Hypothalamus (tissue), 51 donors: ENCODE results near the gene FAM170B.
A peak's percentile ranks its signal among the peaks of the same experiment; 100 is the strongest.

Experiments used
- DNase-seq, 51 donors: peaks; one replicate each; lab custom pipeline; 2025; lab: John Stamatoyannopoulos, UW

FAM170B gene

DNA sequence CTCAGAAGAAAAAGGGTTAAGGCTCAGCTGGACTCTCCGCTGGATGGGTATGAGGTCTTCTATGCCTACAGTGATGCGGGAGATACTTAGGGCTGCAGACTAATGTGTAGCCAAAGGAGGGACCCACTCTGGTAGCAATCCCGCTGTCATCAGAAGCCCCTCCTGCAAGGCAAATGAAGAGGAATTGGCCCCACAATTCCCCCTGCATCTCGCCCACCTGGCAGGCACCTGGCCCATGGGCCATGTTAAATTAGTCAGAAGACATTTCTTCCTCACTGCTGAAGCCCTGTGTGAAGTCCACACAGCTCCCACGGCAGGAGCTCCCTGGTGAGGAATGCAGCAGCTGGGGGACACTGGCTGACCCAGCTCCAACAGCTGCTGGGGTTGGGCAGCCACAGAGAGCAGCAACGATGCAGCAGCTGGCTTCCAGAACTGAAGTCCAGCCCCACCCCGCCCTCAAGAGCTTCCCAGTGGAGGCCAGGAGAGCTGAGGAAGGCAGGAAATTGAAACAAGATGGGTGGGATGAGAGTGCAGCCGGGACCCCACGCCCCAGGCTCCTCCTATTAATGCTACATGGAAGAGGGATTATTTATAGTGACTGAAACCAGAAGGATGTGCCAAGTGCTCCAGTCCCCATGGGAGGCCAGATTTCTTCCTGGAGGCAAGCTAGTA, 24.0 kb downstream of the FAM170B start:
- DNase-seq, result peak in 5 of 51 donors; percentile 17 to 32 (median 30)

- no peak for DNase-seq
These were observed 25.2 kb downstream of the FAM170B start for GRCh38 chr10:49108656-49109055.

GRCh38 chr10:49107887-49108267, 25.9 kb downstream of the FAM170B start:
- DNase-seq, result no peak

DNA sequence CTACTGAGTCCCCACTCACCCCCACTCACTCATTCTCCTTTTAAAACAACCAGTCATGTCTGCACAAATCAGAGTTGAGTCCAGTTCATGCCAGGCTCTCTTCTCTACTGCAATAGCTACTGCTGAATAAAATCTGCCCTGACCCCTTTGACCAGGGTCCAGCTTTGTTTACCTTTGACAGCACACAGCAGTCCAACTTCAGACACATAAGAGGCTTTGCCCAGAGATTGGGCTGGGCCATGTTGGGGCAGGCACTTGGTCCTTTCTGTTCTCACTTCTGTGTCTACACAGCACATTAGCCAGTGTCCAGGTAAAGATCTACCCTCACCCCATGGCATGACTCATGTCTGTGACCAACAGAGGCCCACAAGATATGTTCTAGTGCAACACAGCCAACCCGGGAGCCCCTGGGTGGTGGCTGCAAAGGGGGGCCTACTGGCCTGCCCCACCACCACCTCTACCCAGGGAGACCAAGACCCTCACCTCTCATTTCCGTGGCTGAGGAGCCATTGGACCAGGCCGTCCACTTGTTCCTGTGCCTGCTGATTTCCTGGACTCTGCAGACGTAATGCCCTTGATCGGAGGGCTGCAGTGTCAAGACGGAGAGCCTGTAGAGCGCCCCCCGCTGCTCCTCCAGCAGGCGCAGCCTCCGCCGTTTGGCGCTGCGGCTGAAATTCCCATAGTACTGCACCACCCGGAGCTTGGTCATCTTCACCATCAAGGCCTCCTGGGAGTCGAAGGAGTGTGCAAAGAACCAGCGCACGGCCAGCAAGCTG, 26.5 kb downstream of the FAM170B start:
- no peak for DNase-seq

- peak in 24 of 51 donors; percentile 8 to 61 (median 40) for DNase-seq
These were observed 27.4 kb downstream of the FAM170B start for GRCh38 chr10:49106451-49106850.

GRCh38 chr10:49105076-49105475, 28.7 kb downstream of the FAM170B start:
- DNase-seq, result no peak

DNA sequence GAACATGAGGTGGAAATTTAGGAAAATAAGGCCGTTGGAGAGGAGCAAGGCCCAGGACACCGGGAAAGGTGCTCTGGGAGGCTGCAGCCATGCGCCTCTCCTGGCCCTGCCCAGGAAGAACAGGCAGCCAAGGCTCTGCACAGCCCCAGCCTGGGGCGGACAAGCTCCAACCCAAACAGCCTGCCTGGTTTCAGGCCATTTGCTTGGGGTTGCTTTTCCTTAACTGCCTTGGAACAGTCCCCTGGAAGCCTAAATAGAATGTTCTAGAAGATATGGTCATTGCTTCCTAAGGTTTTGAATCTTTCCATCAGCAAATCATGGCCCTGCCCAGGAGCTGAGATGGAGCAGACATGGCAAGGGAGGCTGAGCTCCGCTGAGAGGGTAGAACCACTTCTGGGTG, 29.5 kb downstream of the FAM170B start:
- DNase-seq, result no peak

DNA sequence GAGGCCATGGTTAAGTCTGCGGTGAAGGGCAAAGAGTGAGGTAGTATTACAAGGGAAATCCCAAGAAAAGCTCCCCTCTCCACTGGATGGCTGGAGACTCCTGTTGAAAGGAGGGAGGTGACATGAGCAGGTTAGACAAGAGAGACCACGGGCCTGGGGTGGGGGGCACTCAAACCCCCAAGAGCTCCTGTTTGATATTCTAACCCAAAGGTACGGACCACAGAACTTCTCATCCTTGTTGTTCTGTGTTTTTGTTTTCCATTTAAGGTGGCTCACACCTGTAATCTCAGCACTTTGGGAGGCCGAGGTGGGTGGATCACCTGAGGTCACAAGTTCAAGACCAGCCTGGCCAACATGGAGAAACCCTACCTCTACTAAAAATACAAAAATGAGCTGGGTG, 30.1 kb downstream of the FAM170B start:
- no peak for DNase-seq

DNA sequence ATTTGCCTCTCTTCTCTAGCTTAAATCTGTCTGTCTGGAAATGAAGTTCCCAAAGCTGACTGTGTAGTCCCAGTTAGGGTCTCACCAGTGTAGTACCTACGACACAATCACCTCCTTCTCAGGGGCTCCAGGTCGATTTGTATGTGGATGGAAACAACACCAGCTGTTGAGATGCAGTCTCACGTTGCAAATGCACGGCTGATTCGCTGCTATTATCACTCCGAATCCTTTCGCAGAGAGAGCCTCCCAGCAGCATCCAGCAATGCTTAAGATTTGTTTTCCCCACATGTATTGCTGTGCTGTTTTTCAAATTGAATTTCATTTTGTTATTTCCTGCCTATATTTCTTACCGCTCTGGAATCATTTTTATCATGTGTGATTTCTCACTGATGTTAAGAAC, 34.8 kb downstream of the FAM170B start:
- DNase-seq, result no peak

DNA sequence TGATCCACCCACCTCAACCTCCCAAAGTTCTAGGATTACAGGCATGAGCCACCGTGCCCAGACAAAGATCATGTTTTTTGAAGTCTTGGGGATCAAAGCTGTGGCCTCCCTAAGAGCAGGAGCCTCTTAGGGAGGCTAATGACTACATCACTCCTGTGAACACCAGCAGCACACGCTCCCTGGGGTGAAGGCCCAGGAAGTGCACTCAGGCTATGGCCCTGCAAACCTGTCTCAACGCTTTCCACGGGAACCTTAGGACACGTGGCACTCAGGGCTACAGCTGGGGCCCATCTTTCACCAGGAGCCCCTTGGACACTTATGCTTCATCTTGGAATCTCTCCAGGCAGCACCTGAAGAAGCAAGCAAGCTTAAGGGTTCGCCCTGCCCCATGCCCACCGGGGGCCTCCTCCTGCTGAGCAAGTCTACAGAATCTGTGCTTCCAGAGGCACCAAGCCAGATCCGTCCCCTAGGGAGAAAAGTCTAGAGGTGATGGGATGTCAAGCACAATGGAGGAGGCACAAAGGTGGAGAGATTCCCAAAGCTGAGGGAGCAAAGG, 36.9 kb downstream of the FAM170B start:
- no peak for DNase-seq

DNA sequence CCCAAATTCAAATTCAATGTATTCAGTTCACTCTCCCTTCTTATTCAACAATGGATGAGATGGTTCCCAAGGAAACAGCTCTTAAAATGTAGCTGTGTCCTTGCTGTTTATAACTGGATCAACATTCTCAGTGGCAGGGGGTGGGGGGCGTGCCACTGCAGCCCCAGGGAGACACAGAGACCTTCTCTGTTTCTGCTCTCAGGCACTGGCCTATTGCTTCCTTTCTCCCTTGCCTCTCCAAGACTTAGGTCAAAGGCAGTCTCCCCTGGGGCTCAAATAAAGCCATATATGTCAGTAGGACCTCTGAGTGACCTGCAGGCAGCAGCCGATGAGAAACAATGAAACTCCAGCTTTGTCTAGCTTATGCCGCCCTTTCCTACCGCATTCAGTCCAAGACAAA, 39.2 kb downstream of the FAM170B start:
- DNase-seq, result no peak

GRCh38 chr10:49093922-49094321, 39.9 kb downstream of the FAM170B start:
- no peak for DNase-seq

DNA sequence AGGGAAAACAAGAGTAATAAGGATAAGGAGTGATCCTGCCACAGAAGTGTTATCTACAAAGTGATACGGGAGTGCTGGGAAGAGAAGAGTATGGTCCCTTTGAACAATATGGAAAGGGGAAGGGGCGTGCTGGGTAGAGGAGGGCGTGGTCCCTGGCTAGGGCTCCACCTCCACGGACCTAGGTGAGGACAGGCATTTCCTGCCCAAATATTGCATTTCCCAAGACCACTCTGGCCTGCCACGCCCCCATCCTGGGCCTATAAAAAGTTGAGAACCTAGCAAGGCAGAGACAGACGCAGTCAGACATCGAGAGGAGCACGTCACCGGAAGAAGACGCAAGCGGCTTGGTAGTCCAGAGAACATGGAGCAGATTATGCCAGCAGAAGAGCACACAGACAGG, 41.3 kb downstream of the FAM170B start:
- DNase-seq, result no peak

DNA sequence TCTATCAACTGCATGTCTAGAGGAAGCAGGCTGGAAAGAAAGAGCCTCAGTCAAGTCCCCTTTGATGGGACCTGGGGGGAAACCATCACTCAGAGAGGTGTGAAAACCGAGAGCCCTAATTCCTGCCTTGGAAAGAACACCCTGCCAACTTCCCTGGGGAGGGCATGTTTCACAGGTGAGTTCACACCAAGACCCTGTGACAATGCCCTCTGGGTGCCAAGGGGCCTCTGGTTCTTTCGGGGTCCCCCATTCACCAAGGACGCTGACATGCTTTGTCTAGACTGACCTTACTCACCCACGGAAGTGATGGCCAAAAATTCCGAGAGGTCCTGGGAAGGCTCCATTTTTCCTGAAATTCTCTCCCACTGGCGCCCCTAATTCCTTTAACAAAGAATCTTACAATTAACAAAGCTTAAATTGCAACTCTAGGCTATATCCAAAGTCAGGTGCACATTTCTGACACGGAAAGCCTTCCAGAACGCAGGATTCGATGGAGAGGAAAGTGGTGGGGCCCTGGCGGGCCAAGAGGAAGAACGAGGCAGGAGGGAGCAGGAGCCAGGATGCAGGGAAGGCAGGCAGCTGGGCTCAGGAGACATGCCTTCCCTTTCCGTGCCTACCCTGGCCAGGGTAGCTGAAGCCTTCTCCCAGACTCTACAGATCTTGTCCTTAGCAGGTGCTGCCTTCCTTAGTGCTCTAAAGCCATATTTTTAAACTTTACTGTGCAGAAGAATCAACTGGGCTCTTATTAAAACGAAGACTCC, 42.2 kb downstream of the FAM170B start:
- DNase-seq, result no peak

GRCh38 chr10:49090696-49091380, 43.0 kb downstream of the FAM170B start:
- no peak for DNase-seq

DNA sequence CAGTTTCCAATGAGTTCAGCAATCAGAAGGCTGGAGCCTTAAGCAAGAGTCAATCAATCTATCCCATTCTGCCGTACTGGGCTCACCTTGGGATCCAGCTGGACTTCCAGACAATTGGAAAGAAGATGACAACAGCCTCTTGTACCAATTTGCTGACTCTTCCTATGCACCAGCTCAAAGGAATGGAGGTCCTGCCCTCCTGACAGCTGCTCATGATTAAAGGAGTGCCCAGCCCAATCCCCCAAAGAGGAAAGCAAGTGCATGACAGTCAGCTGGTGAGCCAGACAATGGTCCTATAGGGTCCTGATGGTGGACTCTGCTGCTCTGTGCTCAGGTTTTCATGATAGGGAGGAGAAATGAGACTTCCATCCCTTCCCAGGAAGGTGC, 43.6 kb downstream of the FAM170B start:
- DNase-seq, result no peak

- no peak for DNase-seq
These were observed 44.1 kb downstream of the FAM170B start for GRCh38 chr10:49089557-49090188.

- no peak for DNase-seq
These were observed 44.7 kb downstream of the FAM170B start for GRCh38 chr10:49089152-49089551.

DNA sequence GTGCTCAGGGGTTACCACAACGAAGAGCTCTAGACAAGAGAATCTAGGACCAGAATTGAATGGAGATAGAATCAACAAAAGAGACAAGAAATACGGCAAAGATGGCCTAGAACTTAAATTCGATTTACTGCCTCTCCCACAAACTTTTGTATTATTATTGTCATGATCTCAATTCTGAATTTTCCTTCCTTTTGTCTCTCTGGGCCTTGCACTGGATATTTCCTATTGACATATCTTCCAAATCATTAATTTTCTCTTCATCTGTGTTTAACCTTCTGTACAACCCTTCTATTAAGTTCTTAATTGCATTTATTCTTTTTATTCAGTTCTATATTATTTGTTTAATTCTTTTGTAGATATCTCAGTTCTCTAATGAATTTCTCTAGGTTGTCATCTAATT, 46.9 kb downstream of the FAM170B start:
- DNase-seq, result no peak

- DNase-seq, result peak in 18 of 51 donors; percentile 13 to 60 (median 35)
These were observed 50.6 kb downstream of the FAM170B start for GRCh38 chr10:49083261-49083660.
